Upper lobe of left lung (tissue), 4 donors: ENCODE results near the gene CAPN12.

ENCODE experiments used
- EP300 ChIP-seq, 4 donors: sonication (generic); formaldehyde crosslinking; IDR thresholded peaks; one replicate each; pipeline ENCODE4 v1.5.1; 2017; ENCODE audit warnings: antibody characterized with exemption in 4 of 4, control low read depth in 2 of 4
- POLR2A ChIP-seq, 4 donors: fragments of 450-650 bp; IDR thresholded peaks; one replicate each; pipeline ENCODE4 v1.5.1; 2016 to 2017; ENCODE audit warnings: antibody characterized with exemption in 4 of 4, mild to moderate bottlenecking in 2 of 4
- POLR2AphosphoS5 ChIP-seq, 2 donors: sonication (generic); formaldehyde crosslinking; IDR thresholded peaks; one replicate each; pipeline ENCODE4 v1.5.1; 2017; ENCODE audit warnings: antibody characterized with exemption in 2 of 2
- TF ChIP-seq, protein P1 (sequence below), 6 experiments: fragments of 450-650 bp in 4 of 6; fragments of 200-600 bp in 2 of 6; sonication (generic) in 2 of 6; IDR thresholded peaks; one replicate each; pipeline ENCODE4 v1.5.1; 2016 to 2019; ENCODE audit warnings: antibody characterized with exemption in 6 of 6

DNA sequence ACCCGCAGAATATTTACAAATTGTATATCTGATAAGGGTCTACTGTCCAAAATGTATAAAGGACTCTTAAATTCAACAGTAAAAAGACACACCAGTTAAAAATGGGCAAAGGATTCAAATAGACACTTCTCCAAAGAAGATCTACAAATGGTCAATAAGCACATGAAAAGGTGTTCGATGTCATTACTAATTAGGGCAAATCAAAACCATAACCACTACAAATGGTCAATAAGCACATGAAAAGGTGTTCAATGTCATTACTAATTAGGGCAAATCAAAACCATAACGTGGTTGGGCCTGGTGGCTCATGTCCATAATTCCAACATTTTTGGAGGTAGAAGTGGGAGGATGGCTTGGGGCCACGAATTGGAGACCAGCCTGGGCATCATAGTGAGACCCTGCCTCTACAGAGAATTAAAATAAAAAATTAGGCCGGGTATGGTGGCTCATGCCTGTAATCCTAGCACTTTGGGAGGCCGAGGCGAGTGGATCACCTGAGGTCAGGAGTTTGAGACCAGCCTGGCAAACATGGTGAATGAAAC is 56.4 kb downstream of the CAPN12 start:
- TF ChIP-seq POLR2A (IDR thresholded peaks at IDR 0.05) (no peak), POLR2AphosphoS5 (IDR thresholded peaks at IDR 0.05) (no peak), EP300 (IDR thresholded peaks at IDR 0.05) (no peak)
- TF ChIP-seq, protein P1, sequence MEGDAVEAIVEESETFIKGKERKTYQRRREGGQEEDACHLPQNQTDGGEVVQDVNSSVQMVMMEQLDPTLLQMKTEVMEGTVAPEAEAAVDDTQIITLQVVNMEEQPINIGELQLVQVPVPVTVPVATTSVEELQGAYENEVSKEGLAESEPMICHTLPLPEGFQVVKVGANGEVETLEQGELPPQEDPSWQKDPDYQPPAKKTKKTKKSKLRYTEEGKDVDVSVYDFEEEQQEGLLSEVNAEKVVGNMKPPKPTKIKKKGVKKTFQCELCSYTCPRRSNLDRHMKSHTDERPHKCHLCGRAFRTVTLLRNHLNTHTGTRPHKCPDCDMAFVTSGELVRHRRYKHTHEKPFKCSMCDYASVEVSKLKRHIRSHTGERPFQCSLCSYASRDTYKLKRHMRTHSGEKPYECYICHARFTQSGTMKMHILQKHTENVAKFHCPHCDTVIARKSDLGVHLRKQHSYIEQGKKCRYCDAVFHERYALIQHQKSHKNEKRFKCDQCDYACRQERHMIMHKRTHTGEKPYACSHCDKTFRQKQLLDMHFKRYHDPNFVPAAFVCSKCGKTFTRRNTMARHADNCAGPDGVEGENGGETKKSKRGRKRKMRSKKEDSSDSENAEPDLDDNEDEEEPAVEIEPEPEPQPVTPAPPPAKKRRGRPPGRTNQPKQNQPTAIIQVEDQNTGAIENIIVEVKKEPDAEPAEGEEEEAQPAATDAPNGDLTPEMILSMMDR (IDR thresholded peaks at IDR 0.05): no peak
